AG04450 (cell line): ENCODE measurements around the gene ARL3. TPM values are rescaled to one million over a fixed set of nuclear protein-coding genes. Genes with fewer than 3 reads are reported as not detected.
"Not testable (repeated sequence)": the region's sequence is repeated elsewhere in the genome, so short reads cannot be mapped to it uniquely, and the experiment has no call there.

Experiments used
- CTCF ChIA-PET: fragments of 300-600, 350-600 bp; formaldehyde crosslinking; extraction: SDS; loops from one replicate; lab custom pipeline; 2022; ENCODE audit warnings: antibody characterized with exemption, inconsistent platforms; lab: Charles Lee
- POLR2A ChIA-PET: fragments of 350-600 bp; formaldehyde crosslinking; extraction: SDS; loops from one replicate; lab custom pipeline; 2021; ENCODE audit warnings: antibody characterized with exemption, inconsistent platforms; lab: Yijun Ruan, JAX
- DNase-seq: peaks from one replicate; pipeline ENCODE4 v3.0.0-alpha.2; 2011; ENCODE audit warnings: low read depth, low spot score
- H3K27ac ChIP-seq: one replicate; pipeline ENCODE4 v1.5.1; 2012; ENCODE audit warnings: low read depth, low read length, control low read depth
- H3K27me3 ChIP-seq: one replicate; pipeline ENCODE4 v1.6.0; 2012; ENCODE audit warnings: low read length; ENCODE audit not compliant: control insufficient read depth, insufficient read depth
- H3K4me3 ChIP-seq: 2 replicates; pipeline ENCODE4 v1.5.1; 2011; ENCODE audit warnings: mild to moderate bottlenecking, low read depth, low read length, control low read depth
- H3K9me3 ChIP-seq: 2 replicates; pipeline ENCODE4 v1.5.1; 2012; ENCODE audit warnings: low read length; ENCODE audit not compliant: control insufficient read depth, insufficient read depth
- CTCF ChIP-seq: IDR thresholded peaks from 2 replicates; pipeline ENCODE4 v1.5.1; 2011; ENCODE audit warnings: low read depth, low read length, control low read depth, inconsistent platforms
- polyA plus RNA-seq: library from polyadenylated mRNA; depleted of rRNA; stranded (reverse); fragments of >200 nt; gene quantifications from 2 replicates; pipeline ENCODE4 v1.2.3, GENCODE V29; 2011

The ARL3 gene
- polyA plus RNA-seq, 1 experiment = 19.2 TPM

- ChIA-PET CTCF (interaction anchor here (0.9 to 2.3 kb wide), 2 partner anchors 9 to 158 kb away, joined by 3 to 9 read pairs; no protein-coding TSS in a partner anchor), POLR2A (interaction anchor here (0.7 to 1.4 kb wide), 8 partner anchors 9 to 80 kb away, joined by 3 to 7 read pairs (median 4); partner anchors contain the start of genes ARL3 and SFXN2)
Measured at GRCh38 chr10:102743588-102744373, 29.6 kb upstream of the ARL3 start, which contains the start of gene WBP1L. Gene WBP1L, plus strand, starts transcription at chr10:102743948. Its CDS starts 106 bp downstream, at chr10:102744054.

GRCh38 chr10:102743078-102743587 is 28.9 kb upstream of the ARL3 start:
- Histone ChIP-seq H3K9me3 (no peaks in the 10 kb centered on the region), H3K27me3 (no peaks in the 10 kb centered on the region), H3K27ac (no peak overlapping the region), H3K4me3 (no peak overlapping the region)
- POLR2A ChIA-PET = interaction anchor here (0.7 to 1.3 kb wide), 7 partner anchors 10 to 81 kb away, joined by 3 to 7 read pairs (median 3); partner anchors contain the start of genes ARL3 and SFXN2
- no peak for DNase-seq
- CTCF ChIA-PET = interaction anchor here (0.5 to 2.9 kb wide), 4 partner anchors 10 to 159 kb away, joined by 3 to 9 read pairs (median 6); no protein-coding TSS in a partner anchor
- no peak for TF ChIP-seq CTCF

More at GRCh38 chr10:102743588-102744373, 29.6 kb upstream of the ARL3 start, which contains the start of gene WBP1L:
- Histone ChIP-seq H3K9me3 (no peaks in the 10 kb centered on the region), H3K4me3 (peak within 1 kb of the TSS; percentile 97), H3K27ac (no peak within 1 kb of the TSS), H3K27me3 (no peaks in the 10 kb centered on the region)
- TF ChIP-seq CTCF = no peak
- peak; percentile 99 for DNase-seq

DNA sequence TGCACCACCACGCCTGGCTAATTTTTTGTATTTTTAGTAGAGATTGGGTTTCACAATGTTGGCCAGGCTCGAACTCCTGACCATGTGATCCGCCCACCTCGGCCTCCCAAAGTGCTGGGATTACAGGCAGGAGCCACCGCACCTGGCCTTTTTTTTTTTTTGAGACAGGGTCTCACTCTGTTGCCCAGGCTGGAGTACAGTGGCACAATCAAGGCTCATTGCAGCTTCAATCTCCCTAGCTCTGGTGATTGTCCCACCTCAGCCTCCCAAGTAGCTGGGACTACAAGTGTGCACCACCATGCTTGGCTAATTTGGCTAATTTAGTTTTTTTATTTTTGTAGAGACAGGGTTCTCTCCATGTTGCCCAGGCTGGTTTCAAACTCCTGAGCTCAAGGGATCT is 28.1 kb upstream of the ARL3 start:
- H3K4me3 ChIP-seq, H3K27ac ChIP-seq, DNase-seq, H3K27me3 ChIP-seq, H3K9me3 ChIP-seq: not testable (repeated sequence)
- CTCF ChIA-PET = interaction anchor here (1.4 to 2.9 kb wide), 2 partner anchors 11 to 159 kb away, joined by 7 to 9 read pairs; no protein-coding TSS in a partner anchor
- POLR2A ChIA-PET = interaction anchor here (0.6 kb wide), 1 partner anchor 113 kb away, joined by 3 read pairs; no protein-coding TSS in a partner anchor

DNA sequence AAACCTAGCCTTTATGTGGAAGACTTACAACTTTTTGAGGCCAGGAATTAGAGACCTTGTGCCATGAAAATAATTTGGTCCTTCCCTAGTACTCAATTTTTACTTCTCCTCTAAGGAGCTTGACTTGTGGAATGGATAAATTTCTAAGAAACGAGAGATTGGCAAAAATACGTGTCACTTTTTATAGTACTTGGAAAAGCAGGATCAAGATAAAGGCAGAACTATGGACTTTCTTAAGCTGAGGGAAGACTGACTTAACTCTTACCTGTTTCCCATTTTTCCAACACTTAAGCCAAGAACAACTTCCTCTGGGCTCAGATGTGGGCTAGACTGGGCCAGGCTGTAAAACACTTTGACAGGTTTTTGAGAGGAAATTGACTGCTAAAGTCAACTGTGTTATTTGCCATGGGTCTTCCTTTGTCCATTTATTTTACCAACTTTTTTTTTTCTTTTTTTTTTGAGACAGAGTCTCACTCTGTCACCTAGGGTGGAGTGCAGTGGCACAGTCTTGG is 27.6 kb upstream of the ARL3 start:
- no peak for TF ChIP-seq CTCF
- DNase-seq = no peak
- Histone ChIP-seq H3K27ac (no peak overlapping the region), H3K4me3 (no peak overlapping the region), H3K9me3 (no peaks in the 10 kb centered on the region), H3K27me3 (no peaks in the 10 kb centered on the region)
- ChIA-PET POLR2A (interaction anchor here (1.2 kb wide), 1 partner anchor 28 kb away, joined by 3 read pairs; the partner anchor contains the start of genes ARL3 and SFXN2), CTCF (interaction anchor here (1.4 to 2.9 kb wide), 2 partner anchors 12 to 160 kb away, joined by 7 to 9 read pairs; no protein-coding TSS in a partner anchor)

- Histone ChIP-seq H3K9me3 (no peaks in the 10 kb centered on the region), H3K4me3 (no peak overlapping the region), H3K27ac (no peak overlapping the region), H3K27me3 (no peaks in the 10 kb centered on the region)
- TF ChIP-seq CTCF = no peak
- POLR2A ChIA-PET = interaction anchor here (0.7 kb wide), 1 partner anchor 71 kb away, joined by 3 read pairs; no protein-coding TSS in a partner anchor
- CTCF ChIA-PET = interaction anchor here (1.4 to 2.9 kb wide), 2 partner anchors 13 to 161 kb away, joined by 4 to 9 read pairs; no protein-coding TSS in a partner anchor
- DNase-seq = no peak
Measured at GRCh38 chr10:102740229-102740628, 26.0 kb upstream of the ARL3 start.
